Measurements from ENCODE around the gene CHRM1.

Gene CHRM1

GRCh38 chr11:62880231-62880802 lies 40.8 kb downstream of the CHRM1 start:
- Mint-ChIP-seq H3K4me1 (peaks cover 49% of the 10 kb centered on the region), H3K4me3 (peak overlapping the region; percentile 99 to 100 (median 100)), H3K9me3 (no peaks in the 10 kb centered on the region), H3K27ac (peak overlapping the region; percentile 99 to 100 (median 99)), H3K27me3 (ENCODE audit: low read depth) (no peaks in the 10 kb centered on the region), H3K36me3 (ENCODE audit: low read depth) (peaks cover 46% of the 10 kb centered on the region)
- no peak for TF ChIP-seq CTCF (IDR thresholded peaks at IDR 0.05; ENCODE audit: unreplicated experiment in 3 of 3)

- Mint-ChIP-seq H3K9me3 (no peaks in the 10 kb centered on the region), H3K4me3 (peak overlapping the region; percentile 99 to 100 (median 100)), H3K27me3 (ENCODE audit: low read depth) (no peaks in the 10 kb centered on the region), H3K4me1 (peaks cover 44% of the 10 kb centered on the region), H3K36me3 (ENCODE audit: low read depth) (peaks cover 40% of the 10 kb centered on the region), H3K27ac (peak overlapping the region; percentile 99 to 100 (median 99))
- TF ChIP-seq CTCF (IDR thresholded peaks at IDR 0.05; ENCODE audit: unreplicated experiment in 3 of 3) = no peak
These were observed 41.8 kb downstream of the CHRM1 start for GRCh38 chr11:62879235-62879978.

- Mint-ChIP-seq H3K36me3 (ENCODE audit: low read depth) (peaks cover 13% of the 10 kb centered on the region), H3K27ac (no peak overlapping the region), H3K9me3 (no peaks in the 10 kb centered on the region), H3K27me3 (ENCODE audit: low read depth) (no peaks in the 10 kb centered on the region), H3K4me3 (no peak overlapping the region), H3K4me1 (peaks cover 17% of the 10 kb centered on the region)
- TF ChIP-seq CTCF (IDR thresholded peaks at IDR 0.05; ENCODE audit: unreplicated experiment in 3 of 3) = no peak
These were observed 44.5 kb downstream of the CHRM1 start for GRCh38 chr11:62876712-62877111.

- TF ChIP-seq CTCF (IDR thresholded peaks at IDR 0.05; ENCODE audit: unreplicated experiment in 3 of 3) = no peak
These were observed 45.3 kb downstream of the CHRM1 start for GRCh38 chr11:62875698-62876478.

GRCh38 chr11:62874851-62875250 lies 46.3 kb downstream of the CHRM1 start:
- H3K36me3 Mint-ChIP-seq (ENCODE audit: low read depth) = peaks cover 14% of the 10 kb centered on the region
- no peak overlapping the region for H3K27ac Mint-ChIP-seq
- peaks cover 7% of the 10 kb centered on the region for H3K4me1 Mint-ChIP-seq
- H3K4me3 Mint-ChIP-seq = no peak overlapping the region
- no peaks in the 10 kb centered on the region for H3K9me3 Mint-ChIP-seq
- no peak for TF ChIP-seq CTCF (IDR thresholded peaks at IDR 0.05; ENCODE audit: unreplicated experiment in 3 of 3)
- H3K27me3 Mint-ChIP-seq (ENCODE audit: low read depth) = no peaks in the 10 kb centered on the region

More at GRCh38 chr11:62875698-62876478, 45.3 kb downstream of the CHRM1 start:
- H3K27ac Mint-ChIP-seq = no peak overlapping the region
- H3K4me3 Mint-ChIP-seq = no peak overlapping the region
- H3K4me1 Mint-ChIP-seq = peaks cover 17% of the 10 kb centered on the region
- no peaks in the 10 kb centered on the region for H3K9me3 Mint-ChIP-seq
- H3K27me3 Mint-ChIP-seq (ENCODE audit: low read depth) = no peaks in the 10 kb centered on the region
- peaks cover 14% of the 10 kb centered on the region for H3K36me3 Mint-ChIP-seq (ENCODE audit: low read depth)
